Activated CD4-positive, CD25-positive, alpha-beta regulatory T cell treated with anti-CD3 and anti-CD28 coated beads, Interleukin-2, amount 50 U/mL, for 24 hours (primary cell): ENCODE data around the gene NARF.
"Not testable (repeated sequence)": the region's sequence is repeated elsewhere in the genome, so short reads cannot be mapped to it uniquely, and the experiment has no call there.

ENCODE experiments used
- ATAC-seq, 2 donors: fragments of 150-1000 bp; cut with Tn5 transposase; one replicate each; pipeline ENCODE4 v1.10.0; 2021; ENCODE audit warnings: mild to moderate bottlenecking in 1 of 2, moderate library complexity in 1 of 2

Gene NARF

GRCh38 chr17:82503728-82504308 lies 45.3 kb downstream of the NARF start:
- ATAC-seq, result no peak

DNA sequence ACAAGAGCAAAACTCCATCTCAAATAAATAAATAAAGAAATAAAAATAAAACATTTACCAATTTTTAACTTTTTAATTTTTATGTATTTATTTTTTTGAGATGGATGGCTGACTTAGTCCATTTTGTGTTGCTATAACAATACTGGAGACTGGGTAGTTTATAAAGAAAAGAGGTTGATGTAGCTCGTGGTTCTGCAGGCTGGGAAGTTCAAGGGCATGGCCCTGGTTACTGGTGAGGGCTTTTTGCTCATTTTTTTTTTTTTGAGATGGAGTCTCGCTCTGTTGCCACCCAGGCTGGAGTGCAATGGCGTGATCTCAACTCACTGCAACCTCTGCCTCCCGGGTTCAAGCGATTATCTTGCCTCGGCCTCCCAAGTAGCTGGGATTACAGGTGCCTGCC lies 46.8 kb downstream of the NARF start:
- ATAC-seq, result no peak

DNA sequence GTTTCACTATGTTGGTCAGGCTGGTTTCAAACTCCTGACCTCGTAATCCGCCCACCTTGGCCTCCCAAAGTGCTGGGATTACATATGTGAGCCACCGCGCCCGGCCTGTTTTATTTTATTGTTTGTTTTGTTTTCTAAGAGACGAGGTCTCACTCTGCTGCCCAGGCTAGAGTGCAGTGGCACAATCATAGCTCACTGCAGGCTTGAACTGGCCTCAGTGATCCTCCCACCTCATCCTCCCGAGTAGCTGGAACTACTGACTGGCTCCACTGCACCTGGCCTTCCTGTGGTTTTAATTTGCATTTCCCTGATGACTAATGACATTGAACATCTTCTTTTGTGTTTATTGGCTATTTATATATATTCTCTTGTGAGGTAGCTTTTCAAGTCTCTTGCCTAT lies 47.9 kb downstream of the NARF start:
- peak; percentile 94 to 95 for ATAC-seq

GRCh38 chr17:82507631-82508175 lies 49.2 kb downstream of the NARF start:
- no peak for ATAC-seq

GRCh38 chr17:82511642-82512041 lies 53.1 kb downstream of the NARF start:
- ATAC-seq, result not testable (repeated sequence)

DNA sequence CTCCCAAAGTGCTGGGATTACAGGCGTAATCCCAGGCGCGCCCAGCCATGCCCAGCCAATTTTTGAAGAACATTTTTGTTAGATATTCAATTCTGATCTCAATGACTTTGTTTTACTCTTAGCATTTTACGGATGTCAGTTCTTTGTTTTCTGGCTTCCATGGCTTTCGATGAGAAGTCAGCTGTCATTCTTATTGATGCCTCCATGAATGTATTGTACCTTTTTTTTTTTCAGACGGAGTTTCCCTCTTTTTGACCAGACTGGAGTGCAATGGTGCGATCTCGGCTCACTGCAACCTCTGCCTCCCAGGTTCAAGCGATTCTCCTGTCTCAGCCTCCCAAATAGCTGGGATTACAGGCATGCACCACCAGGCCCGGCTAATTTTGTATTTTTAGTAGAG lies 55.3 kb downstream of the NARF start:
- not testable (repeated sequence) for ATAC-seq

DNA sequence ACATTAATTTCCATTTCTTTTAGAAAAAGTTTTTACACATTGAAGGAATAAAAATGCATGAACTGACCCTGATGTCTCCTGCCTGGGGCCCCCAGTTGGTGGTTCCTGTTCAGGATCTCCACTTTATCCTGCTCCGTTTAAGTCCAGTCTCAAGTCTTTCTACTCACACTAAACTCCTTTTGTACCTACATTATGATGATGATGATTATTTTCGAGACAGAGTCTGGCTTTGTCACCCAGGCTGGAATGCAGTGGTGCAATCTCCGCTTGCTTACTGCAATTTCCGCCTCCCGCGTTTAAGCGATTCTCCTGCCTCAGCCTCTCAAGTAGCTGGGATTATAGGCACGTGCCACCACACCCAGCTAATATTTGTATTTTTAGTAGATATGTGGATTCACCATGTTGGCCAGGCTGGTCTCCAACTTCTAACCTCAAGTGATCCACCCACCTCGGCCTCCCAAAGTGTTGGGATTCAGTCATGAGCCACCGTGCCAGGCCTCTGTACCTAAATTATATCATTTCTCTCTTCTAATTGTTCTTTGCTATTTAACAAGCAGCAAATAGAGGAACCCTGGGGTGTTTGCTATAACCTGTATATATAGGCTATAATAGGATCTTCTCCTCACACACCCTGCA lies 58.8 kb downstream of the NARF start:
- ATAC-seq, result no peak

- peak; percentile 97 to 98 for ATAC-seq
These were observed 60.6 kb downstream of the NARF start, which contains the start of gene FOXK2 for GRCh38 chr17:82518826-82519810. Gene FOXK2, plus strand, starts transcription at chr17:82519732. Its CDS starts 157 bp downstream, at chr17:82519889.

- ATAC-seq, result peak in 1 of 2 donors; percentile 0
These were observed 61.7 kb downstream of the NARF start for GRCh38 chr17:82519971-82520903.

GRCh38 chr17:82524540-82524939 lies 66.0 kb downstream of the NARF start:
- ATAC-seq, result no peak

- no peak for ATAC-seq
These were observed 67.2 kb downstream of the NARF start for GRCh38 chr17:82525712-82526111.

DNA sequence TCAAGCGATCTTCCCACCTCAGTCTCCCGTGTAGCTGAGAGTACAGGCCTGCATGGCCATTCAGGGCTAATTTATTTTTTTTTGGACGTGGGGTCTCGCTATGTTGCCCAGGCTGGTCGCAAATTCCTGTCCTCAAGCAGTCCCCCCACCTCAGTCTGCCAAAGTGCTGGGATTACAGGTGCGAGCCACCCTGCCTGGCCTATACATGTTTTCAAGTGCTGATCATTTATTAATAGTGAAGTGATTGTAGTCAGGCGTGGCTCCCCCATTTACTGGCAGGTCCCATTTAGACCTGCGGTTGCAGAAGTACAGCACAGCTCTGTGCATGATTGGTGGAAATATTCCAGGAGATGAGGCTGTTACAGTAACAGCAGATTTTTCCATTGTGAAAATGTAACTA lies 69.4 kb downstream of the NARF start:
- no peak for ATAC-seq

GRCh38 chr17:82528484-82529265 lies 70.1 kb downstream of the NARF start:
- no peak for ATAC-seq

GRCh38 chr17:82529914-82530300 lies 71.4 kb downstream of the NARF start:
- no peak for ATAC-seq

- peak; percentile 72 to 76 for ATAC-seq
These were observed 72.9 kb downstream of the NARF start for GRCh38 chr17:82531431-82531881.

- ATAC-seq, result no peak
These were observed 75.9 kb downstream of the NARF start for GRCh38 chr17:82534401-82534812.

GRCh38 chr17:82536512-82537201 lies 78.1 kb downstream of the NARF start:
- no peak for ATAC-seq

DNA sequence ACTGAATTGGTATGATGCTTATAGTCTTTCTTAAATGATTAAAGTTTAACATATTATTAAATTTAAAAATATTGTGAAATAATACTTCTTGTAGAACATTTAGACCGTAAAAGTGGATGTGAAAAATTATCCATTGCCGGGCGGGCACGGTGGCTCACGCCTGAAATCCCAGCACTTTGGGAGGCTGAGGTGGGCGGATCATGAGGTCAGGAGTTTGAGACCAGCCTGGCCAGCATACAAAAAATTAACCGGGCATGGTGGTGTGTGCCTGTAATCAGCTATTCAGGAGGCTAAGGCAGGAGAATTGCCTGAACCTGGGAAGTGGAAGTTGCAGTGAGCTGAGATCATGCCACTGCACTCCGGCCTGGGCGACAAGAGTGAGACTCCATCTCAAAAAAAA lies 78.7 kb downstream of the NARF start:
- ATAC-seq, result not testable (repeated sequence)

DNA sequence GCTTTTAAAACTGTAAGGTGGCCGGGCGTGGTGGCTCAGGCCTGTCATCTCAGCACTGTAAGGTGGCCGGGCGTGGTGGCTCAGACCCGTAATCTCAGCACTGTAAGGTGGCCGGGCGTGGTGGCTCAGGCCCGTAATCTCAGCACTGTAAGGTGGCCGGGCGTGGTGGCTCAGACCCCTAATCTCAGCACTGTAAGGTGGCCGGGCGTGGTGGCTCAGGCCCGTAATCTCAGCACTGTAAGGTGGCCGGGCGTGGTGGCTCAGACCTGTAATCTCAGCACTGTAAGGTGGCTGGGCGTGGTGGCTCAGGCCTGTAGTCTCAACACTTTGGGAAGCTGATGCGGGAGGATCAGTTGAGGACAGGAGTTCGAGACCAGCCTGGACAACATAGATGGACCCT lies 80.5 kb downstream of the NARF start:
- ATAC-seq, result not testable (repeated sequence)
